SK-MEL-5 (cell line): ENCODE results near the gene KIAA1755. TPM values are rescaled to one million over a fixed set of nuclear protein-coding genes. Genes with fewer than 3 reads are reported as not detected.
"Not testable (repeated sequence)": the region's sequence is repeated elsewhere in the genome, so short reads cannot be mapped to it uniquely, and the experiment has no call there.

Experiments used
- DNase-seq: peaks from one replicate; pipeline ENCODE4 v3.0.0-alpha.2; 2016; ENCODE audit warnings: low read depth, low spot score
- in situ Hi-C: cut with HindIII; loops from 2 replicates; pipeline ENCODE4 v1.10.0; 2016; ENCODE audit warnings: low sequenced_read_pairs, high pct_unique_total_duplicates, low pct_unique_long_range_greater_than_20kb
- total RNA-seq: library from RNA; depleted of rRNA; stranded (reverse); fragments of >200 nt; shearing (Covaris generic); gene quantifications from 2 replicates; pipeline ENCODE4 v1.2.3, GENCODE V29; 2014

KIAA1755 gene
- total RNA-seq, 1 experiment from 2014 or later: not detected

DNA sequence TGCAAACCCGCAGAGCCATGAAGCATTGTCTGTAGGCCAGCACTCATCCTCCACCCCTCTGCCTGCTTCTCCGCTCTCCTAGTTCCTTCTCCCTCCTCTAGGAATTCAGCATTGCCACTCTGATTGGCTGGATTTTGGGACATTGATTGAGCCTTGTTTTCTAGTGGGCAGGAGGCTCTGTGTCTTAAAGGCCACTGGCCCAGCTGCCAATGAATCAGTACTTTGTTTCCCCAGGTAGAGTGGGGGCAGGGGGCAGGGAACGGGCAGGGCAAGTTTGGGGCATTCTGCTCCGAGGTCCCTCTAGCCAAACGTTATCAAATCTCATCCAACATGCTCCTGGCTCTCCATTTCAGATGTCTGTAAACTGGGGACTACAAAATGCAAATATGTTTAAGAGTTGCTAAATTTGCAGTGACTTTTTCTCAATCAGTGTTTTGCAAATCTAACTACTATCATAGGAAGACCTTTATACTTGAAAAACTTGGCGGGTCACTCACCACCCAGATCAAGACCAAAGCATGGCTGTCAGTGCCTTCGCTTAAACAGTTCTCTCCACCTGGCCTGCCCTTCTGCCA, 33.0 kb upstream of the KIAA1755 start:
- in situ Hi-C loops: no loop called here
- peak; percentile 36 for DNase-seq

- no peak for DNase-seq
- in situ Hi-C loops: no loop called here
Measured at GRCh38 chr20:38291966-38292365, 31.4 kb upstream of the KIAA1755 start.

DNA sequence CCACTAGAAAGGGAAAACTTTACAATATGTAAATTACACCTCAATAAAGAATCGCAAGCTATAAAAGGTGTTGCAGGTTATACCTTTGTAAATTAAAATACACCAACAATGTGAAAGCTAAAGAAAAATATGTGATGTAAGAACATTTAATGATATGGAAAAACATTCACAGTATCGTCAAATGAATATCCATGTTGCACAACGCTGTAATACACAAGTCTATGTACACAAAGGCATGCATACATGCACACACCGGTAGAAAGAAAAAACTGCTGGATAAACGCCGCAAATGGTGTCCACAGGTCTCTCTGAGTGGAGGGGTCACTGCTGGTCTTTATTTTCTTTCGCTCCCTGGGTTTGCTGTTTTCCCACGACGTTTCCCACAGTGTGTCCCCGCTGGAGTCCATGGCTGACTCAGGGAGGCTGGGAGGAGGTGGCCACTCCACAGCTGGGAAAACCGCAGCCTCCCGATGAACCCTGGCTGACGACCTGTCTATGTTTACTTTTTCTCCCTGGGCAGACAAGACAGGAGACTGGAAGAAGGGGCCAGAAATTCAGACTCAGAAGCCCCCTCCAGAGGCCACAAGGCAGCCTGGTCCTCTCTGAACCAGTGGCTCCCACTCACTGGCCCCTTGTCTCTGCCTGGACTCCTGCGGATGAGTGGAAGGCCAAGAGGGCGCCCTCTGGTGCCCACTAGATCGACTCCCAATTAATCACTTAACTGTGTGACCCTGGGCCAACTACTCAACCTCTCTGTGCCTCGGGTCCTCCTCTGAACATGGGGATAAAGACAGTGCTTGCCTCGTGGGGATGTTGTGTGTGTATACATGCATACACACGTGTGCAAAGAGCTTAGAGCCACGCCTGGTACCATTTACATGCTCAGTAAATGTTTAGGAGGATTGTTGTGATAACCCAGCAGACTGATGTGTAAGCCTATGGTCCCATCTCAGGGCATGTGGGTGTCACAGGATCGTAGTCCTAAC, 30.6 kb upstream of the KIAA1755 start:
- in situ Hi-C loops: no loop called here
- DNase-seq: peak; percentile 52

DNA sequence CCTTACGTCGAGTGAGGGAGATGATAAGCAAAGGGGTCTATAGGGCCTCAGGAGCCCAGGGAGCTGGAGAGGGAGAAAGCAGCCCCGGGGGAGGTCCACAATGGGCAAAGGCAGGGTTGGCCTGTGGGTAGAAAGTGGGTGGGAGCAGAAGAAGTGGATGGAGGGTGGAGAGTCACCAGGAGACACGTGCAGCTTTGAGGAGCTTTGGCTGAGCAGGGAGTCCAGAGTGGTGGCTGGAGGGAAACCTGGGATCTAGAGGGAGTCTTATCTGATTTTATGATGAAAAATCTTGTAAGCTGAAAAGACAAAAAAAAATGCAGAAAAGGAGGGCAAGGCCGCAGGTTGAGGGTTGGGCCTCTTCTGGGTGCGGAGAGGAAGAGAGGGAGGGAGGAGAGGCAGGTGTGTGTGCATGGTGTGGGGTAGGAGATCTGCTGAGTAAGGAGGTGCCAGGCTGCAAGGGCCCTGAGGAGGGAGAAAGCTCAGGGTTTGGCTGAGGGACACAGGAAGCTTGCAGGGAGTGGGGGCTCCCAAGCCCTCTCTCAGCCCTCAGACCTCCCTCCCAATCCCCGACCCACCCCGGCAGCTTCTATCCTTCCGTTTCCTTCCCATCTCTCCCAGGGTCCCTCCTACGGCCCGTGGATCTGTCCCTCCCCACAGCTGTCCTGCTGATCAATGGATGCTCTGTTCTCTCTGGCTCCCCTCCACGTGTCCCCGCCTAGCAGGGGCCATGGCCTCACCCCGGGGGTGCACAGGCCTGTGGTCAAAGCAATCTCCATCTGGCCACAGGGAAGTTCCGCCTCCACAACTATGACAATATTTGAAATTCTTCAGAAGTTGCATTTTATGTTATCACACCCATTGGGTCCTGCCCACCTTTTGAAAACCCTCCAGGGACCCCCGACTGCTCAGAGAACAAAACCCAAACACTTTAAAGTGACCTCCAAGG, 26.3 kb upstream of the KIAA1755 start:
- no peak for DNase-seq
- in situ Hi-C loops: no loop called here

- DNase-seq: no peak
- in situ Hi-C loops: no loop called here
Measured at GRCh38 chr20:38284893-38285444, 24.4 kb upstream of the KIAA1755 start.

DNA sequence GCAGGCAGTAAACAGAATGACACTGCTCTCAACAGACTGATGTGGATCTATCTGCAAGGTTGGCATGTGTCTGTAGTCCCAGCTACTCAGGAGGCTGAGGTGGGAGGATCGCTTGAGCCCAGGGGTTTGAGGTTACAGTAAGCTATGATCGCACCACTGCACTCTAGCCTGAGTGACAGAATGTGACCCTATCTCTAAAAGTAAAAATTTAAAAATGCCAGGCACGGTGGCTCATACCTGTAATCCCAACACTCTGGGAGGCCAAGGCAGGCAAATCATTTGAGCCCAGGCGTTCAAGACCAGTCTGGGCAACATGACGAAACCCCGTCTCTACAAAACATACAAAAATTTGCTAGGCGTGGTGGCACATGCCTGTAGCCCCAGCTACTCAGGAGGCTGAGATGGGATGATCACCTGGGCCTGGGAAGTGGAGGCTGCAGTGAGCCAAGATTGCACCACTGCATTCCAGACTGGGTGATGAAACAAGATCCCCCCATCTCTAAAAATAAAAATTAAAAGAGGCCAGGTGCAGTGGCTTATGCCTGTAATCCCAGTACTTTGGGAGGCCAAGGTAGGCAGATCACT, 23.6 kb upstream of the KIAA1755 start:
- DNase-seq, in situ Hi-C loops: not testable (repeated sequence)

DNA sequence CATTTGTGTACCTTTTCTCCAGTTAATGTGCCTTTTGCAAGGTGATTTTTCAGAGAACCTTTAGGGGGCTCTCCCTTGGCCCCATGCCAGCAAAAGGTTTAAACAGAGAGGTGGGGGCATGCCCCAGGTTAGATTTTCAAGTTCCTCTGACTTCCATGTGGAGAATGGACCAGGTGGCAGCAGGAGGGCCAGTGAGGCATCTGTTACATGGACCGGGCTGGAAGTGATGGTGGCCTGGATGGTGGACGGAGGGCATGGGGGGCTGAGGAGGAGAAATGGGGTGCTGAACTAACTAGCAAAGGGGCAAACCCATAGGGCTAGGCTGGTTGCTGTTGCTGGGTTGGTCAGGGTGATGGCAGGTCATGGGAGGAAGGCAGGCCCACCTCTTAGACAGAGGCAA, 22.7 kb upstream of the KIAA1755 start:
- DNase-seq: no peak
- in situ Hi-C loops: no loop called here

GRCh38 chr20:38281176-38281915, 20.8 kb upstream of the KIAA1755 start:
- DNase-seq, in situ Hi-C loops: not testable (repeated sequence)

- in situ Hi-C loops: no loop called here
- DNase-seq: no peak
Measured at GRCh38 chr20:38278763-38279162, 18.2 kb upstream of the KIAA1755 start.

DNA sequence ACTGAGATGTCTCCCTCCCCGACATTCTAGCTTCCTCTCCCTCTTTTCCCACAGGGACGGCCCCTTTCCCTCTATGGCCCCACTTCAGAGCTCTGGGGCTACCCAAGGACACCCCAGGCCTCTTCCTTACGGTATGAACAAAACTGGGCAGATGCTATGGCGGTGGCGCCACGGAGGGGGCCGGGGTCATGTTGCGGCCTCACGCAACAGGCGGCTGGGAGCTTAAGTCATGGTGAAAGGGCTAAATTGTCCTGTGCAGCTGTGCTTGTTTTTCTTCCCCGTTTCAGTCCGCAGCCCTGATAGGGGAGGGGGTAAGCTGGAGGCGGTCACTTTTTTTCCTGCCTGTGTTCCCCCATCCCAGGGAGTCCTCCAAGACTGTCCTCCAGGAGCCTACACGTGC, 17.6 kb upstream of the KIAA1755 start:
- no peak for DNase-seq
- in situ Hi-C loops: no loop called here

DNA sequence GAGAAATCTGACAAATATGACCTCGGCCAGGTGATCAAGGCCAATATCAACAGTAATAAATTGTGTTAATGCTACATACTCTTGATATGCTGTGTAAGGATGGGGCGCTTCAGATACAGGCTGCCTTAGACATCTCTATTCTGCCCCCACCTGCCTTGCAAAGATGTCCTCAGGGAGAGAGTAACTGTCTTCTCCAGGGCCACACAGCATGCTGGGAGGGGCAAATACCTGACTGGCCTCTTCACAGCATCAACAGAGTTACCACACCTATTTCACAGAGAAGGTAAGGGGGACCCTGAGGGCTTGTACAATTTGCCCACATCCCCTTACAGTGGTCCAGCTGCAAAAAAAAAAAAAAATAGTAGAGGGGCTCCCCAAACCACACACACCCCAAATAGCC, 17.2 kb upstream of the KIAA1755 start:
- in situ Hi-C loops: no loop called here
- no peak for DNase-seq

DNA sequence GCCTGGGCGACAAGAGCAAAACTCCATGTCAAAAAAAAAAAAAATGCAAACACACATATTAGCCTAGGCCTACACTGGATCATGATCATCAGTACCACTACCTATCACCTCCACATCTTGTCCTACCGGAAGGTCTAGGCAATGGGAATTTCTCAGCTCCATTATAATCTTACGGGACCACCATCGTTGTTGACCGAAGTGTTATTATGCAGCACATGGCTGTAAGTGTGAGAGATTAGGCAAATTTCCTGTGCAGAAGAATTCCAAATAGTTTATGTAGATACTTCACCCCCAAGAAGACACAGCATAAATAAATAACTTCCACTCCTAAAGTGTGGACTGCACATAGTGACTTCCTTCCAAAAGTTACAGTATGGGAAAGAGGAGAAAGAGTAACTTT, 16.8 kb upstream of the KIAA1755 start:
- no peak for DNase-seq
- in situ Hi-C loops: no loop called here

DNA sequence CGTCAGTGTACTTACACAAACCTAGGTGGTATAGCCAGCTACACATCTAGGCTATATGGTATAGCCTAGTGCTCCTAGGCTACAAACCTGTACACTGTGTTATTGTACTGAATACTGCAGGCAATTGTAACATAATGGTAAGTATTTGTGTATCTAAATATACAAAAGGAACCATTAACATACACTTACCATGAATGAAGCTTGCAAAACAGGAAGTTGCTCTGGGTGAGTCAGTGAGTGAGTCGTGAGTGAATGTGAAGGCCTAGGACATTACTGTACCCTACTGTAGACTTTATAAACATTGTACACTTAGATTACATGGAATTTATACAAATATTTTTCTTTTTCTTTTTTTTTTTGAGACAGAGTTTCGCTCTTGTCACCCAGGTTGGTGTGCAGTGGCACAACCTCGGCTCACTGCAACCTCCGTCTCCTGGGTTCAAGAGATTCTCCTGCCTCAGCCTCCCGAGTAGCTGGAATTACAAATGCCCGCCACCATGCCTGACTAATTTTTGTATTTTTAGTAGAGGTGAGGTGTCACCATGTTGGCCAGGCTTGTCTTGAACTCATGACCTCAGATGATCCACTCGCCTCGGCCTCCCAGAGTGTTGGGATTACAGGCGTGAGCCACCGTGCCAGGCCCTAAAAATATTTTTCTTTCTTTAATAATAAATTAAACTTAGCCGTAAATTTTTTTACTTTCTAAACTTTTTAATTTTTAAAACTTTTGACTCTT, 15.4 kb upstream of the KIAA1755 start:
- in situ Hi-C loops: no loop called here

DNA sequence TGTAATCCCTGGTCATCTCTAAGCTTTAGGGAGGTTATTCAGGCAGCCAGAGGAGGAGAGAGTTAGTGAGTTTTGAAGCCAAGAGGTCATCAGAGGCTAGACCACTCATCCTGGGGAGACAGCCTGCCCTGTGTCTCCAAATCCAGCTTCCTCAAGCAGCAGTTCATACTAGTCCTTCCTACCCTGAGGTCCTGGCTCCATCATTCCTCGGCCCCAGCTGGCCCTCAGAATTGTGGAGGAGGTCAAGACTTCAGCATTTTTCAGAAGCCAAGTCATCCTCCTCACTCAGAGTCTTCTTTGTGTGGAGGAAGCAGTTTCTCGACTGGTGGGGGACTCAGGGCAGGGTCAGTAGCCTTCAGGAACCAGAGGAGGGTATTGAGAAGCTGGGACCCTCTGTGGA, 12.4 kb upstream of the KIAA1755 start:
- in situ Hi-C loops: no loop called here
- no peak for DNase-seq

More for the DNA sequence above, 15.4 kb upstream of the KIAA1755 start:
- peak; percentile 22 for DNase-seq

GRCh38 chr20:38272398-38272797, 11.9 kb upstream of the KIAA1755 start:
- DNase-seq: no peak
- in situ Hi-C loops: no loop called here

GRCh38 chr20:38271608-38272120, 11.1 kb upstream of the KIAA1755 start:
- no peak for DNase-seq
- in situ Hi-C loops: no loop called here
